Hepatocyte (in vitro differentiated cells): ENCODE data around the gene AFF2.

ENCODE experiments used
- EZH2phosphoT487 ChIP-seq: fragments of 200-600 bp; sonication (generic); IDR thresholded peaks from one replicate; pipeline ENCODE4 v1.6.1; 2018; ENCODE audit warnings: antibody characterized with exemption, mild to moderate bottlenecking, low read depth, moderate library complexity; ENCODE audit not compliant: unreplicated experiment, severe bottlenecking
- TF ChIP-seq, protein P1 (sequence below): fragments of 200-600 bp; sonication (generic); IDR thresholded peaks from 2 replicates; pipeline ENCODE4 v1.5.1; 2016; ENCODE audit warnings: antibody characterized with exemption, mild to moderate bottlenecking; ENCODE audit not compliant: poor library complexity

DNA sequence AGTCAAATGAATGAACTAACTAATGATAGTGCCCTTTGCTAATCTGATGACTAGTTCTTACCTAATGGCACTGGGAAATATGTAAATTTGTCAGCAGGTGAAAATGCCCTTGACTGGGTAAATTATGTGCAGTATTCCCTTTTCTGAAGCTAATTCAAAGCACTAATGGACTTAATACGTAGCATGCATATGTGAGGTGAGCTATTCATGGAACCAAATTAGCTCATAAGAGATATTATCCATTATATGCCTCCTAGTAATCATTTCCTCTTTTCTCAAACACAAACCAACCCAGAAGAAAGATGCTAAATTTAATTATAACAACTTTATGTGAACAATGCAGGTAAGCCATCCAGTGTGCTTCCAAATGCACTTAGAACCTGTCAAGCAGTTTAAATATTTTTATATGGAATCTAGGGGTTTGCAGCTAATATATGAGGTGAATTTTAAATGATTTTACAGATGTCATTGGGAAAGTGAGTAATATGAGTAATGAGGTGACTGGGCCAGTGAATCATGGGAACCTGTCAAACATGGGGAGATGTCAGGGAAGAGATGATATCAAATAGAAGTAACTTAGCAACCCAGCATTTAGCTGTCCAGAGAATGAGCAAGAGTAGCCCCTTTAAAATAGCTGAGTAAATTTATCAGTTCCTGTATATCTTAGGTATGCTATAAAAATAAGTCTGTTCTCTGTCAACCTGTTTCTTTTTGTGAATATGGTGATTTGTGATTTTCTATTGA is 315.0 kb downstream of the AFF2 start:
- TF ChIP-seq, protein P1, sequence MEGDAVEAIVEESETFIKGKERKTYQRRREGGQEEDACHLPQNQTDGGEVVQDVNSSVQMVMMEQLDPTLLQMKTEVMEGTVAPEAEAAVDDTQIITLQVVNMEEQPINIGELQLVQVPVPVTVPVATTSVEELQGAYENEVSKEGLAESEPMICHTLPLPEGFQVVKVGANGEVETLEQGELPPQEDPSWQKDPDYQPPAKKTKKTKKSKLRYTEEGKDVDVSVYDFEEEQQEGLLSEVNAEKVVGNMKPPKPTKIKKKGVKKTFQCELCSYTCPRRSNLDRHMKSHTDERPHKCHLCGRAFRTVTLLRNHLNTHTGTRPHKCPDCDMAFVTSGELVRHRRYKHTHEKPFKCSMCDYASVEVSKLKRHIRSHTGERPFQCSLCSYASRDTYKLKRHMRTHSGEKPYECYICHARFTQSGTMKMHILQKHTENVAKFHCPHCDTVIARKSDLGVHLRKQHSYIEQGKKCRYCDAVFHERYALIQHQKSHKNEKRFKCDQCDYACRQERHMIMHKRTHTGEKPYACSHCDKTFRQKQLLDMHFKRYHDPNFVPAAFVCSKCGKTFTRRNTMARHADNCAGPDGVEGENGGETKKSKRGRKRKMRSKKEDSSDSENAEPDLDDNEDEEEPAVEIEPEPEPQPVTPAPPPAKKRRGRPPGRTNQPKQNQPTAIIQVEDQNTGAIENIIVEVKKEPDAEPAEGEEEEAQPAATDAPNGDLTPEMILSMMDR = no peak
- TF ChIP-seq EZH2phosphoT487 = no peak
